Liver (tissue), 3 donors: ENCODE results near the gene IL1RN.

ENCODE experiments used
- CTCF ChIP-seq: fragments of 150-350 bp; IDR thresholded peaks from 2 replicates; pipeline ENCODE4 v1.5.1; 2017; ENCODE audit warnings: improper control_type of control experiment, low read depth, low read length; ENCODE audit not compliant: missing input control
- FOXA2 ChIP-seq: IDR thresholded peaks from 2 replicates; pipeline ENCODE4 v1.6.1; 2016; ENCODE audit warnings: antibody characterized with exemption
- RAD21 ChIP-seq, 2 donors: IDR thresholded peaks; 2 replicates each; pipeline ENCODE4 v1.6.1; 2016; ENCODE audit warnings: antibody characterized with exemption in 2 of 2, mild to moderate bottlenecking in 2 of 2
- SP1 ChIP-seq: IDR thresholded peaks from 2 replicates; pipeline ENCODE4 v1.6.1; 2018; ENCODE audit warnings: antibody characterized with exemption, mild to moderate bottlenecking
- donor health status: healthy.
- donor health status: healthy.

GRCh38 chr2:113083296-113083695 lies 44.1 kb upstream of the IL1RN start:
- TF ChIP-seq CTCF (no peak), SP1 (no peak), FOXA2 (no peak), RAD21 (IDR thresholded peaks at IDR 0.05) (no peak)
